Left renal cortex interstitium (tissue), 4 donors: Measurements from ENCODE around the gene NDUFS8. TPM values are rescaled to one million over a fixed set of nuclear protein-coding genes. Genes with fewer than 3 reads are reported as not detected.

Source experiments
- DNase-seq, 4 donors: peaks; one replicate each; pipeline ENCODE4 v3.0.0-alpha.2; 2013; ENCODE audit warnings: low read depth in 4 of 4, low spot score in 2 of 4, missing footprints in 1 of 4
- polyA plus RNA-seq, 4 donors: library from polyadenylated mRNA; unstranded; fragments of 120-200 nt; gene quantifications; one replicate each; pipeline ENCODE4 v1.2.1, GENCODE V29; 2013; ENCODE audit not compliant: insufficient read length in 4 of 4

Gene NDUFS8
- polyA plus RNA-seq, 4 donors: 69.2 to 137 (median 106) TPM

DNA sequence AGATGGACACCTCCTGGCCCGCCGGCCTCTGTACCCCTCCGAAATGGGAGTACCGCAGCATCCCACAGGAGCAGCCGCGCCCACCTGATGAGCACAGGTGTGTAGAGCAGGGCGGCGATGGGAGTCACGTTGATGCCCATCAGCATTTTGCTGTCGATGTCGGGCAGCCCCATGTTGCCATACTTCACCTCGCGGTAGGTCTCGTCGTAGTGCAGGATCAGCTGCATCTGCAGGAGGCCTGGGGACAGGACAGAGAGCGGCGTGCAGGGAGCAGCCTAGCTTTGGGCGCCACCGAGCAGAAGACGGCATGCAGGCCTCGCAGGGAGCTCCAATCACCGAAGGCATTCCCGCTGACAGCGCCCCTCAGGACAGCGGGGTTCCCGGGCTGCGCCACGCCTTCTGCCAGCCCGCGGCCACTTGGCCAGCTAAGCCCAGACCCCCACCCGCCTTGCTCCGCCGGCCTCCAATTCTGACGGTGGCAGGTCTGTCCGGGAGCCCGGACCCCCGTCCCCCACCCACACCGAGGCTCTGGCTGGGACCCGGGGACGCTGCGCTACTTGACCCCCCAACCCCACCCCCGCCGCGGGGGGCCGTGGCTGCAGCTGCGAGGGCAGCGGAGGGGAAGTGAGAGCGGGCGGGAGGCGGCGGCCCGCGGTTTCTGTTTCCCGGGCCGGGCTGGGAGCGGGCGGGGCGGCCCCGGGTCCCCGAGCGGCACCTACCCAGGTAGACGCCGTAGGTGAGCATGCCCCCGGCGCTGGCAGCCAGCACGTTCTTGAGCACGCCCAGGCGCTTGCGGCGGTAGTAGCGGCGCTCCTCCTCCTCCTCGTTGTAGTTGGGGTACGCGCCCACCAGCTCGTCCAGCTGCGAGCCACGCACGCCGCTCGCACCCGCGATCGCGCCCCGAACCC, 27.3 kb upstream of the NDUFS8 start:
- DNase-seq: no peak

DNA sequence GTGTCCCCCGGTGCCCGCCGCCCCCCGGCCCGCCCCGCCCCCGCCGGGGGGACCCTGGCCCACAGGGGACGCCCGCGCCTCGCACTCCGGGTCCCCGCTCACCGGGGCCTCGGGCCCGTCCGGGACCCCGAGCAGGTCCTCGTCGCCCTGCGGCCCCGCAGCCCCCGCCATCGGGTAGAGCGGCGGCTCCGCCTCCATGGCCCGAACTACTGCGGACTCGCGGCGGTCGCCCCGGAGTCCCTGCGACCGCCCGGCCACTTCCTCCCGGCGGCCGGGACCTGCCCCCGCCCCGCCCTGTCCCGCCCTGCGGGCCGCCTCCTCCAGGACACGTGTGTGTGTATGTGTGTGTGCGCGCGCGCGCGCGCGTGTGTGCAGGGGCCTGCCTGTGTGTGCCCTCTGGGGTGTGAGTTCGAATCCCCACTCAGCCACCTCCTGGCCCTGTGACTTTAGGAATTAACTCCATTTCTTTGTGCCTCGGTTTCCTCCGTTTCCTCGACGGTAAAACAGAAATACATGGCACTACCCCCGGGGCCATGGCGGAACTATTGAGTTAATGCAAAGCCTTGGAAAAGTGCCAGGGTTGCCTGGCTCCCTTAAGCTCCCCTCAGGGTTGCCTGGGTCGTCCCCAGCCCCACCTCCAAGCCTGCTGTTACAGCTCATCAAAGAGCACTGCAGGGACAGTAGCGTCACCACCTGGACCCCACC, 26.5 kb upstream of the NDUFS8 start, which contains the start of gene UNC93B1:
TSS of gene UNC93B1 (minus strand) at position 252 of the 705 bp plus-strand sequence. CDS start at position 198, 54 bp downstream.
- peak in 2 of 4 donors; percentile 52 to 58 for DNase-seq

DNA sequence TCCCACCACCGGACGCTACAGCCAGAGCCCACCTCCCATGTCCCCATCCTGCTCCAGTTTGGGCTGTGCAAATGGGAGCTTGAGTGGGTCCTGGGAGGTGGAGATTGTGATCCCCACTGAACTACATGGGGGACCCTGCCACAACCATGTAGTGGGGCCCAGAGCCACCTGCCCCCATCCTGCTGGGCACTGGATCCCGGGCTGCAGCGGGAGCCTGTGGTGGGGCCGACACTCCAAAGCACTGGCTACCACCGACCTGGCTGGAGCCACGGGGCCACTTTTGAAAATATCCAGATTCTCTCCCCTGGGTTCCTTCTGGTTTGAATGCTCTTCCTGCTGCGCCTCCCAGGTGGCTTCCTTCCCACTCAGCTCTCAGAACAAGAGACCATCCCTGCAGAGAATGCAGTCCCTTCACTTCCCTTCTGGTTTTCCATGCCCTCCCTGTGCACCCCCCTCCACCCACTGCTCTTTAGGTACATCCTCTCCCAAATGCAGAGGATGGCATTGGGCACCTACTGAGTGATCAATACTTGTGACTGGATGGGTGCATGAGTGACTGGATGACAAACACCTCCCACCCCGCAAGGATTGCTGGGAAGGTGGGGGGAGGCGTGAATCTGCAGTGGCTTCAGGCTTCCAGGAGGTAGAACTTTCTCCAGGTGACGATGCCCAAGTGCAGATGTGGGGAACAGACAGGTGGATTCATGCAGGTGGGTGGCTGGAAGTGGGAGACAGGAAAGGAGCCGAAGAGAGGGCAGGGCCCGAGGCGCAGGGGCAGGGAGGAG, 25.7 kb upstream of the NDUFS8 start:
- DNase-seq: no peak

DNA sequence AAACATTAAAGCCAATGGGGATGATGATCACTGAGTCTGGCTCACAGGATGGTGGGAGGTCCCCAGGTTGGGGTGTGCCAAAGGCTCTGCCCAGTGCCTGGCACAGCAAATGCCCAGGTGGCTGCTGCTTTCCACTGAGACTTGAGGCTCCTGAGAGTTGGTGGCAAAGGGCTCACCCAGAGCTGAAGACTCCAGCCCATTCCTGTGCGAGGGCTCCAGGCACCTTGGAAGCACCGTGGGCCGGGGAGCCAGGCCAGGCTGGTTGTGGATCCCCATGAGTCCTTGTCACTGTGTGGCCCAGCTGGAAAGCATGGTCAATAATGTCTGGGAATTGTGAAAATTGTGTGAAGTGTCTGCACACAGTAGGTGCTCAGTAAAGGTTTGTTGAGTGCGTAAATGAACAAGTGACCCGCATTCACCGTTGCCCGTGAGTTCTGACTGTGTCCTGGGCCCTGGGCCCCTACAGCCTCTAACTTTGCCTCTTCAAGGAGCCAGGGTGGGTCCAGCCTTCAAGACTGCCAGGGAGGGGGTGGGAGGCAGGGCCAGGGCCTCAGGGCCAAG, 23.8 kb upstream of the NDUFS8 start:
- no peak for DNase-seq

DNA sequence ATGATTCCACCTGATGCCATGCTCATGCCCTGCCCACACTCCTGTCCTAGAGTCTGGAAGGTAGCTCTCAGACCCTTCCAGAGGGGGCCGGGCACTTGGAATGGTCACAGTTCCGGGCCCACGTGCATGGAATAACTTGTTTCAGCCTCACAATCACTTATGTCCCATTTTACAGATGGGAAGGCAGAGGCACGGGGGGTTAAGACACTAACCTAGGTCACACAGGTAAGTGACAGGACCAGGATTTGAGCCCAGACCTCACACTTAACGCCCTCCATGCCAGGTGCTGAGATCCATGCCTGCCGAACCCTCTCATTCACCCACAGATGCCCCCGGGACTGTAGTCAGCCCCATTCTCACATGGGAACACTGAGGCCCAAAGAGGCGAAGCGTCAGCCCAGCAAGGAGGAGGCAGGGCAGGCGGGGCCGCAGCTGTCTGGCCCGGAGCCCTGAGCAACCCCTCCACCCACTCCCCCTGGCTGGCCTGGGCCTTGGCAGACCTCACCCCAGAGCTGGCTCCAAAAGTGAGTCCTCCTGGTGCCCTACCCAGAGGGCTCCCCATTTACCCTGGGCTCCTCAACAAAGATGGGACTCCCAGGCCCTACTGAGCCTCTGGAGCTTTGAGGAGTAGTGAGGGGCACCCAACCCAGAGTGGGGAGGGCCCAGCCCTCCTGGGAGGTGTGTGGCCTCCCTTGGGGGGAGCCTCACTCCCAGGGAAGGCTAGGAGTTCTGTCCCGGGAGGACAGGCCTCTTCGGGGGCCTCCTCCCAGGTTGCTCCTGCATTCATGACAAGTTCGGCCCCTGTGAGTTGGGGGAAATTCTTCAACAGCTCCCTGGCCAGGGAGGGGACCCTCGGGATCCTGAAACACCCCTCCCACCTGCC, 22.7 kb upstream of the NDUFS8 start:
- no peak for DNase-seq

DNA sequence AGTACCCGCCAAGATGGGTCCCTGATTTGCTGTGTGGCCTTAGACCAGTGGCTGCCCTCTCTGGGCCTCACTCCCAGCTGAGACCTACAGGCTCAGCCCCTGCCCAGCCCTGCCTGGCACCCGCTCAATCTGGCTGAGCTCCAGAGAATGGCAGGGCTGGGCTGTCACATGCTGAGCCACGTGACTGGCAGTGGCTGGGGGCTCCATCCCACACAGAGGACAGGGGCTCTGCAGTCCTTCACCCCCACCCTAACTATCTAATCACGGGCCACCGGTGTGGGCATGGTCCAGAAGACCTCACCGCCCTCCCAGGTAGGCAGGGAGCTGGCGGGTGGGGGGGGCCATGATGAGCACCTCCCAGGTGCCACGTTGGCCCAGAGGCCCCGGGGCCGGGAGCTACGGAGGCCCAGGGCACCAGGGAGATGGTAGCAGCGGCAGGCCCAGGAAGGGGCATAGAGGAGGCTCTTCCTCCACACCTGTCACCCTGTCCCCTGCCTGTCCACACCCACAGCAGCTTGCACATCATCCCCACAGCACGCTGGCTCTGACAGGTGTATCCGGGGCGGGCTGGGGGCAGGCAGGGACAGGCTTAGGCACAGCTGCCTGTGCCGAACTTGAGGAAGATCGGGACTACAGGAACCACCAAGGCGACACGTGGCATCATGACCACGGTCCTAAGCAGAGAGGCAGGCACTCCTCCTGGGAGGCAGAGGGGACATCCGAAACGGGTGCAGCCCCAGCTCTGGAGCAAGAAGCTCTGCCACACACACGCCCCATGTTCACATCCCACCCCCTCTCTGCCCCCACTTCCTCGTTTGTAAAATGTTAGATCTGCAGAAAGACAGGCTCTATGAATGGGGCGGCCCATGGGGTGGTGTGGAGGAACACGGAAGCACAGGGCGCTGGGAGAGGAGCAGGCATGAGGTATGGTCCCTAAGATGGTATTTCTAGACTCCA, 21.8 kb upstream of the NDUFS8 start:
- no peak for DNase-seq

DNA sequence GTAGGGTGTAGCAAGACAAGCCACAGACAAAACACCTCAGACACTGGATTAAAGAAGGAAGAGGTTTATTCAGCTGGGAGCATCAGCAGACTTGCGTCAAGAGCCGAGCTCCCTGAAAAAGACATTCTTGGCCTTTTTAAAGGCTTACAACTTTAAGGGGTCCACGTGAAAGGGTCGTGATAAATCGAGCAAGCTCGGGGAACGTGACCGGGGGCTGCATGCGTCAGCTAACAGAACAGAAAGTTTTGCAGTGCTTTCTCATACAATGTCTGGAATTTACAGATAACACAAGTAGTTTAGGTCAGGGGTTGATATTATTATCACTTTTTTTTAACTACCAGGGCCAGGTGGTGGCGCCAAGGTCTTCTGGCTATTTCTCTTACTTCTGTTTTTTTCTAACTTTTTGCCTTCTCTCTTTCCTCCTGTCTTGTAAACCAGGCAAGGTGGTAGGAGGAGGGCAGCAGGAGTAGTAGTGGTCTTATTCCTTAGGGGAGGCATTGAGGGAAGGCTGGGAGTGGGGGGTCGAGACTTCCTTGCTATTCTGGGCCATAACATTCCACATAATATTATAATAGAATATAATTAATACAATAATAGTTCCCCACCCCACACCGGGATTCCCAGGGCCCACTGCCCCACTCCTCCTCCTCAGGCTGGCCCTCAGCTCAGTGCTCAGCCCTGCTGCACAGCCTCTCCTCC, 20.9 kb upstream of the NDUFS8 start:
- DNase-seq: no peak

DNA sequence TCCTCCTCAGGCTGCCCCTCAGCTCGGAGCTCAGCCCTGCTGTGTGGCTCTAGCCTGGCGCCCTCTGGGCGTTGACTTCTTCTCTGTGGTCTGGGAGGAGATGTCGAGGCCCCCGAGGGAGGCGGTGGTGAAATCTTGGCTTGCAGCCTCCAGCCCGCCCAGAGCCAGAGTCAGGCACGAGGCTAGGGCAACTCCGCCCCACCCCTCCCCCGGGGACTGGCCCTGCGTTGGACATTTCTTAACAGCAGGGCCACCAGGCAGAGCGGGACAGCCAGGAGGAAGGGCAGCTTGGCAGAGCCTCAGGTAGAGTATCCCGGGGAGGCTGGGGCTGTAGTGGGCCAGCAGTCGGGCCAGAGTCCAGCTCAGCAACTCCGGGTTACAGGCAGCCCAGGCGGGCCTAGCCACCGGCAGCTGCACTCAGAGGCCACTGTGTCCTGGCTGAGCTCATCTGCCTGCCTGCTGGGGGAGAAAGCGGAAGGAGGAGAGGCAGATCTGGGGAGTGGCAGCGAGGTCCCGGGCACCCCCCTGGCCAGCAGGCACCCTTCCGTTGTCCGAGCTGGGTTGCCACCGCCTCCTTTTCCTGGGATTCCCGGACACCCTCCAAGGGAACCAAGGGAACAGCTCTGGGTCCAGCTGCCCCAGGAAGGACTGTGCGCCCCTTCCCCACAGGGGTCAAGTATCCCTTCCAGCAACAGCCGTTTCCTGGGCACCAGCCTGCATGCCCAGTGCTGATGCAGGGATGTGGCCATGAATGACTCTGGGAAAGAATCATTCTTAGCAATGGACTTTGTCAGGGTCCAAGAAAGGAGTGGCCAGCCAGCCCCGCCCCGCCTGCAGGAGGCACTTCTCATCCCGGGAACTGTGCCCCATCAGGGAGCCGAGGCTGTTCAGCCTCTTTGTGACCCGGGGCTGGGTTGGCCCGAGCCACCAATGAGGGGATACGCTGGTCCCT, 20.1 kb upstream of the NDUFS8 start, which contains the start of gene ALDH3B1:
TSS of gene ALDH3B1 (plus strand) at position 238 of the 952 bp plus-strand sequence. CDS start 4,971 bp downstream, outside the sequence.
- no peak for DNase-seq

DNA sequence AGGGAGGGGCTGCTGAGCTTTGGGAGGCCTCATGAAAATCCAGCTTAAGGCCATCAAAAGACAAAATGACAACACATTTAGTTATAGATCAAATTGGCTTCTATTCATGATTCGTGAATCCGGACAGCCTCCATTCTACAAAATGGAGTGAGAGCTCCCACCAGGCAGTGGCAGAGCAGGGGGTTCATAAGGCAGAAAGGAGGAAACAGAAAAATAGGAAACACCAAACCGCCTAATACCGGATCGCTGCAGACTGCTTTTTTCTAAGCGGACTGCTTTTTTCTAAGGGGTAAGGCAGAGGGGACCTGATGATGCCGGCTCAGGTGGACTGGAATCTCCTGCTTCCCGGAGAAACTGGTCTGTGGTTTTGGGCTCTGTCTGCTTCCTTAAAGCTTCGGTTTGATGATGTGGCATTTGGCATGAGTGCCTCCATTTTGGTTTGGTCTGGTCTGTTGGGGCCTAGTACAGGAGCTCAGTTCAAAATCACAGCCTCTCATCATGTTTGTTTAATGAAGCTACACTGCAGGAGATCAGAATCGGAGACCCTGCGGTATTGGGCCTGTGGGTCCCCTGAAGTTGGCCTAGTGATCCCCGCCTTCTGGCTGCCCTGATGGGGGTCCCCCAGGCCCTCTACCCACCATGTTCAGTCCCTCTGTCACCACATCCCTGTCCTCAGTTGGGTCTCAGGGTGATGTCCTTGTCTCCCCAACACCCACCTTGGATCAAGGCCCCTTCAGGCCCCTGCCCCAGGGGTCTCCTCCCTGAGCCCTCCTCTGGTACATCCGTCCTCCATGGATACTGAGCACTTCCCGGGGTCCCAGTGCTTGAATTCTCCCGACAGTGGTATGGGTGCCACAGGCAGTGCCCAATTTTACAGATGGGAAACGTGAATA, 19.2 kb upstream of the NDUFS8 start:
- DNase-seq: no peak

DNA sequence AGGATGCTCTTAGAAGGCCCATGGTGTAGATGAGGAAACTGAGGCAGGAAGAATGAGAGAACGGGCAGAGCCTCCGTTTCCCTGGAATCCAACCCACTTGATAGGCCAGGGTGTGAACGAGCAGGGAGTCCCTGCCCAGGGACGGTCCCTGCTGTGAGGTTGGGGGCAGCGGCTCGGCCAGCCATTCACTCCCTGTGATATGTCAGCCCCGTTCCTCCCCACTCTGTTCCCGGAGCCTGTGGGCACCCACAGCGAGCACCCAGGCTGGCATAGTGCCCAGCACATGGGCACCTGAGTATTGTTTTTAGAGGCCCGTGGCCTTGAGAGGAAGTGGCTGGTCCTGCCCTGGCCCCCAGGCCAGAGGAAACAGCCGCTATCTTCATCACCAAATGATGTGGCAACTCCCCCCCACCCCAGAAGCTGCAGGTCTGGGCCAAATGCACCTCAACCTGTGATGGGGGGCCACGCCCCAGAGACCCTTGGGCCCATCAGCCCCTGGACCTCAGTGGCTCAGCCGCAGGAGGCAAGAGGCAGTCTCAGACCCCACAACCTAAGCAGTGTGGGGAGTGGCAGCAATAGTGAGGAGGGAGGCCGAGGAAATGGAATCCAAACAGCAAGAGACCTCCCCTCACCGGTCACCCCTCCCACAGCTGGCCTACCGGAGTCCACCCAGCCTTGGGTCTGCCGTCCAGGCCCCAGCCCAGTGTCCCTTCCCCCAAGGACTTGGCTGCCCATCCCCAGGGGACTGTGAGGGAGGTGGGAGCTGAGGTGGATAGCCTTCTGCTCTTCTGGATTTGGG, 18.2 kb upstream of the NDUFS8 start:
- DNase-seq: no peak

DNA sequence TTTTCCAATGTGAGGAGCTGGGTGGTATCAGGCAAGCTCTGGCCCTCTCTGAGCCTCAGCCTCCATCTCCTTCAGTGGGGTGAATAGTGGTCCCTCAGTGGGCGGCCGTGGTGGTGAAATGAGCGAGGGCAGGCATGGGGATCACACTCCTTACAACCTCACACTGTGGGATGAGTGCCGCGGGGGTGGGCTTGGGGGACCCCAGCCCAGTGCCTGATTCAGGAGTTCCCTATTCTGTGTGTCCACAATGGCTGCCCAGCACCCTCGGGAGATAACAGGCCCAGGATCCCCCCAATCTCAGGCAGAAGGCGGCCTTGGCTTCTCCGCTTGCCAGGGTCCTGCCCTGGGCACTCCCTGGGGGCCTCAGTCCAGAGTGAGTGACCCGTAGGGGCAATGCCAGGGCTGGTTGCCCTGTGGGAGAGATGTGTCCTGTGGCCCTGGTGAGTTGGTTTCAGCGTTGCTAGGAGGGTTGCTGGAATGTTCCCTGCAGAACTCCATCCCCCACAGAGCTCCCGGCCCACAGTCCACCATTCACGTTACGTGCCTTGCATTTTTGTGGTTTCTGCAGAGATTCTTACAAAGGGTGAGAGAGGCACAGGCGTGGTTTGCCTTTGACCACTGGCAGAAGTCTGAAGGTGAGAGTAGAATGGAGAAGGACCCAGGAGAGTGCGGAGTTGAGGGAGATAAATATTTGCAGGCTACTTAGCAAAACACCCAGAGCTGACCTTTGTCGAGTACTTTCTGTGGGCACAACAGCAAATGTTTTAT, 17.5 kb upstream of the NDUFS8 start:
- DNase-seq: no peak

DNA sequence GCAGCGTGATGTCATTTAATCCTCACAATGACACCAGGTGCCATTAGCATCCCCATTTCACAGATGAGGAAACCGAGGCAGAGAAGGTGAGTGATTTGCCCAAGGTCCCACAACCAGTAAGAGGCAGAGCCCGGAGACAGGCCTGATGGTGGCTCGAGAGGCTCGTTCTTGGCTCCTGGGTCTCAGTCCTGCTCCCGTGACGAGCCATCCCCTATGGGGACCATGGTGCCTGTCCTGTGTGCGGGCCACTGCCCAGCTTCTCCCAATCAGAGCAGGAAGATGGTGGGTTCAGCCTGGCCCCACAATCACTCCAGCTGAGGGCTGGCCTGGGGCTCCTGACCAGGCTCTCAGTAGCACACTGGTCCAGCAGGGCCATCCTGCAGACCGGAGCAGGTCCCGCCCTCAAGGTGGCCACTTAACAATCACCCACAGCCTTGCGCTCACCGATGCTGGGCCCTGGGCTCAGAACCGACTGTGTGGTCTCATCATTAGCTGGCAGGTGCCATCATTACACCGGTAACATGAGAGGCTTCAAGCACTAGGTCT, 16.8 kb upstream of the NDUFS8 start:
- no peak for DNase-seq

DNA sequence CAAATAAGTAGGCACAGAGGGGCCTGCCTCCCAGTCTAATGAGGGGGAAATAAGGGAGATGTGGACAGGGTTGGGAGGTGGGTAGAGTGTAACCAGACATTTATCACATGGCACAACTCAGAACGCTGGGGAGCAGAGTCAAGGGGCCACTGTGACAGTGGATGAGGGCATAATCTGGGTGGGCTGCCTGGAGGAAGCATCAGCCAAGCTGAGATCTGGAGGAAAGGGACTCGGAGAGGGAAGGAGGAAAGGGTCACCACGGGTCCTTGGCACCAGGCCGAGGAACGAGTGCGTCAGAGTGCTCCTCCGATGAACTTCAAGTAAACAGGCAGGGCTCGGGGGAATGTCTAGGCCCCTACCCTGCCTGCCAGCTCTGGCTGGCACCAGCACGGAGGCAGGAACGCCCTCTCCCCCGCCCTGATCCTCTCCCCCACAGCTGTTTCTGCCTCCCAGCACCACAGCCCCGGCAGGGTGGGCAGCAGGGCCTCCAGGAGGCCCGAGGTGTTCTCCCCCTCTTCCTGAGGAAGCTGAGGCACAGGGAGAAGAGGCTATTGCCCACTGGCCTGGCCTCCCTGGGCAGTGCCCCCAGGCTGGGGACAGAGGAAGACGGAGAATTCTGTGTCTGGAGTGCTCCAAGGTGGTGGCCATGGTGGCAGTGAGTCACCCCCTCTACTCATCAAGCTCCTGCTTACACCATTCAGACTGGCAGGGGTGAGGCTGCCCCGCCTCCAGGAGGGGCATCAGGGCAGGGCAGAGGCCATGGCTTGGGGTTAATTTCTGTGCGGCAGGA, 16.1 kb upstream of the NDUFS8 start:
- DNase-seq: no peak
